Measurements from ENCODE around the gene MTHFR. TPM values are rescaled to one million over a fixed set of nuclear protein-coding genes. Genes with fewer than 3 reads are reported as not detected.

MTHFR gene
- total RNA-seq, 1 experiment from 2014 or later = 22.6 TPM

DNA sequence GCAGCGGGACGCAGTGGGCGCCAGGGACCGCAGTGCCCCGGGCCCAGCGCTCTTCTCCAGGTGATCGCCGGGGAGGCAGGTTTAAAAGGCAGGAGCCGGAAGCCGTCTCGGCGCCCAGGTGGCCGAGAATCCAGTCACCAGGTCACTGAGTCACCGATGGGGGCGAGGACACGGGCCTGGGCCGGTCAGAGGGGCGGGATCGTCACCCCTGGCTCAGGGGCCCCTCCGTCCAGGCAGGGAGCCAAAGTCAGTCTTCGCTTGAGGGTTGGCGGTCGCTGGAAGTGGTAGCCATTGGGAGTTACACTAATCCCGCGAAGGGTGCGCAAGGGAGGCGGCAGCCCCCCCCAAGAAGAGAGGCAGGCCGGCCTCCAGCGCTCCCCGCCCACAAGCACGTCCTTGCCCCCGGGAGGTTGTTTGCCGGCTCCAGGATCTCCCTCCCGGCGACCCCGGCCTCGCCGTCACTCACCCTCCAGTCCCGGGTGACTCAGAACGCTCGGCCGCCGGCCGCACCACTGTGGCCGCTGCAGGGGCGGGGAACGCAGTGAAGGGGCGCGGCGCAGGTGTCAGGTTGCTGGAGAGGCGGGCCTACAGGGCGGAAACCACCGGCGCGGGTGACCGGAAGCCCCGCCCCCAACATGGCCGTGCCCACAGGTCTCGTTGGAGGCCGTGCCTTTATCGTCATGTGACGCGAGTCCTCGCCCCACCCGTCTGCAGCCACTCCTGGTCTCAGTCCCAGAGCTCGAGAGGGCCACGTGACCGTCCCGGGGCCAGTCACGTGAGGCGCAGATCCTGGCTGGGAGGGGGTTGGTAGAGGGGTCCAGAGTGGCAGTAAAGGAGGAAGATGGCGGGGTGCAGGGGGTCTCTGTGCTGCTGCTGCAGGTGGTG, at the start of gene MTHFR, which contains the start of gene CLCN6 (continued):
- TF ChIP-seq, protein P1, sequence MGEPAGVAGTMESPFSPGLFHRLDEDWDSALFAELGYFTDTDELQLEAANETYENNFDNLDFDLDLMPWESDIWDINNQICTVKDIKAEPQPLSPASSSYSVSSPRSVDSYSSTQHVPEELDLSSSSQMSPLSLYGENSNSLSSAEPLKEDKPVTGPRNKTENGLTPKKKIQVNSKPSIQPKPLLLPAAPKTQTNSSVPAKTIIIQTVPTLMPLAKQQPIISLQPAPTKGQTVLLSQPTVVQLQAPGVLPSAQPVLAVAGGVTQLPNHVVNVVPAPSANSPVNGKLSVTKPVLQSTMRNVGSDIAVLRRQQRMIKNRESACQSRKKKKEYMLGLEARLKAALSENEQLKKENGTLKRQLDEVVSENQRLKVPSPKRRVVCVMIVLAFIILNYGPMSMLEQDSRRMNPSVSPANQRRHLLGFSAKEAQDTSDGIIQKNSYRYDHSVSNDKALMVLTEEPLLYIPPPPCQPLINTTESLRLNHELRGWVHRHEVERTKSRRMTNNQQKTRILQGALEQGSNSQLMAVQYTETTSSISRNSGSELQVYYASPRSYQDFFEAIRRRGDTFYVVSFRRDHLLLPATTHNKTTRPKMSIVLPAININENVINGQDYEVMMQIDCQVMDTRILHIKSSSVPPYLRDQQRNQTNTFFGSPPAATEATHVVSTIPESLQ (CRISPR knock-in tag; IDR thresholded peaks at IDR 0.05) = no peak
- no peak for TF ChIP-seq ZNF671 (CRISPR knock-in tag; IDR thresholded peaks at IDR 0.05)
- no peak for TF ChIP-seq PREB (CRISPR knock-in tag; IDR thresholded peaks at IDR 0.05; ENCODE audit: borderline replicate concordance)
- peak; percentile 49; the same call in 1 of the 2 replicates for TF ChIP-seq ZNF232 (CRISPR knock-in tag; IDR thresholded peaks at IDR 0.05)
- TF ChIP-seq MAX (CRISPR knock-in tag; IDR thresholded peaks at IDR 0.05) = peak; percentile 85
- TF ChIP-seq TP53 (CRISPR knock-in tag; IDR thresholded peaks at IDR 0.05) = no peak
- TF ChIP-seq TEAD4 (CRISPR knock-in tag; IDR thresholded peaks at IDR 0.05) = no peak
- TF ChIP-seq JUN (CRISPR knock-in tag; IDR thresholded peaks at IDR 0.05) = no peak
- TF ChIP-seq MYBL2 (CRISPR knock-in tag; IDR thresholded peaks at IDR 0.05) = peak; percentile 72
- peak; percentile 34; the same call in 1 of the 2 replicates for TF ChIP-seq TEAD1 (CRISPR knock-in tag; IDR thresholded peaks at IDR 0.05)
- TF ChIP-seq, protein P2, sequence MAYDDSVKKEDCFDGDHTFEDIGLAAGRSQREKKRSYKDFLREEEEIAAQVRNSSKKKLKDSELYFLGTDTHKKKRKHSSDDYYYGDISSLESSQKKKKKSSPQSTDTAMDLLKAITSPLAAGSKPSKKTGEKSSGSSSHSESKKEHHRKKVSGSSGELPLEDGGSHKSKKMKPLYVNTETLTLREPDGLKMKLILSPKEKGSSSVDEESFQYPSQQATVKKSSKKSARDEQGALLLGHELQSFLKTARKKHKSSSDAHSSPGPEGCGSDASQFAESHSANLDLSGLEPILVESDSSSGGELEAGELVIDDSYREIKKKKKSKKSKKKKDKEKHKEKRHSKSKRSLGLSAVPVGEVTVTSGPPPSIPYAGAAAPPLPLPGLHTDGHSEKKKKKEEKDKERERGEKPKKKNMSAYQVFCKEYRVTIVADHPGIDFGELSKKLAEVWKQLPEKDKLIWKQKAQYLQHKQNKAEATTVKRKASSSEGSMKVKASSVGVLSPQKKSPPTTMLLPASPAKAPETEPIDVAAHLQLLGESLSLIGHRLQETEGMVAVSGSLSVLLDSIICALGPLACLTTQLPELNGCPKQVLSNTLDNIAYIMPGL (CRISPR knock-in tag; IDR thresholded peaks at IDR 0.05) = peak; percentile 25; the same call in 1 of the 2 replicates
- no peak for TF ChIP-seq JAZF1 (CRISPR knock-in tag; IDR thresholded peaks at IDR 0.05)
- no peak for TF ChIP-seq ZNF423 (CRISPR knock-in tag; IDR thresholded peaks at IDR 0.05)
- no peak for TF ChIP-seq ZNF121 (CRISPR knock-in tag; IDR thresholded peaks at IDR 0.05)
- TF ChIP-seq, protein P3, sequence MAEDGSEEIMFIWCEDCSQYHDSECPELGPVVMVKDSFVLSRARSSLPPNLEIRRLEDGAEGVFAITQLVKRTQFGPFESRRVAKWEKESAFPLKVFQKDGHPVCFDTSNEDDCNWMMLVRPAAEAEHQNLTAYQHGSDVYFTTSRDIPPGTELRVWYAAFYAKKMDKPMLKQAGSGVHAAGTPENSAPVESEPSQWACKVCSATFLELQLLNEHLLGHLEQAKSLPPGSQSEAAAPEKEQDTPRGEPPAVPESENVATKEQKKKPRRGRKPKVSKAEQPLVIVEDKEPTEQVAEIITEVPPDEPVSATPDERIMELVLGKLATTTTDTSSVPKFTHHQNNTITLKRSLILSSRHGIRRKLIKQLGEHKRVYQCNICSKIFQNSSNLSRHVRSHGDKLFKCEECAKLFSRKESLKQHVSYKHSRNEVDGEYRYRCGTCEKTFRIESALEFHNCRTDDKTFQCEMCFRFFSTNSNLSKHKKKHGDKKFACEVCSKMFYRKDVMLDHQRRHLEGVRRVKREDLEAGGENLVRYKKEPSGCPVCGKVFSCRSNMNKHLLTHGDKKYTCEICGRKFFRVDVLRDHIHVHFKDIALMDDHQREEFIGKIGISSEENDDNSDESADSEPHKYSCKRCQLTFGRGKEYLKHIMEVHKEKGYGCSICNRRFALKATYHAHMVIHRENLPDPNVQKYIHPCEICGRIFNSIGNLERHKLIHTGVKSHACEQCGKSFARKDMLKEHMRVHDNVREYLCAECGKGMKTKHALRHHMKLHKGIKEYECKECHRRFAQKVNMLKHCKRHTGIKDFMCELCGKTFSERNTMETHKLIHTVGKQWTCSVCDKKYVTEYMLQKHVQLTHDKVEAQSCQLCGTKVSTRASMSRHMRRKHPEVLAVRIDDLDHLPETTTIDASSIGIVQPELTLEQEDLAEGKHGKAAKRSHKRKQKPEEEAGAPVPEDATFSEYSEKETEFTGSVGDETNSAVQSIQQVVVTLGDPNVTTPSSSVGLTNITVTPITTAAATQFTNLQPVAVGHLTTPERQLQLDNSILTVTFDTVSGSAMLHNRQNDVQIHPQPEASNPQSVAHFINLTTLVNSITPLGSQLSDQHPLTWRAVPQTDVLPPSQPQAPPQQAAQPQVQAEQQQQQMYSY (CRISPR knock-in tag; IDR thresholded peaks at IDR 0.05) = peak; percentile 55; the same call in 1 of the 2 replicates
- TF ChIP-seq ELF4 (CRISPR knock-in tag; IDR thresholded peaks at IDR 0.05; ENCODE audit: low read depth) = no peak; the same call in 1 of the 2 replicates
- TF ChIP-seq NFE2L1 (CRISPR knock-in tag; IDR thresholded peaks at IDR 0.05) = no peak
- peak; percentile 22; the same call in 1 of the 2 replicates for TF ChIP-seq FOXP4 (CRISPR knock-in tag; IDR thresholded peaks at IDR 0.05)
- no peak for TF ChIP-seq GRHL2 (CRISPR knock-in tag; IDR thresholded peaks at IDR 0.05; ENCODE audit: insufficient replicate concordance, severe bottlenecking)
- no peak for TF ChIP-seq NR1H2 (CRISPR knock-in tag; IDR thresholded peaks at IDR 0.05)
- TF ChIP-seq NFATC4 (CRISPR knock-in tag; IDR thresholded peaks at IDR 0.05) = no peak
- TF ChIP-seq SMAD4 (CRISPR knock-in tag; IDR thresholded peaks at IDR 0.05) = no peak
- TF ChIP-seq TCF7 (CRISPR knock-in tag; IDR thresholded peaks at IDR 0.05; ENCODE audit: low read depth) = 0 out of 2 replicates have a peak, but pooled peaks have one; percentile 22
- peak; percentile 77 for TF ChIP-seq CREM (CRISPR knock-in tag; IDR thresholded peaks at IDR 0.05)
- TF ChIP-seq, protein P4, sequence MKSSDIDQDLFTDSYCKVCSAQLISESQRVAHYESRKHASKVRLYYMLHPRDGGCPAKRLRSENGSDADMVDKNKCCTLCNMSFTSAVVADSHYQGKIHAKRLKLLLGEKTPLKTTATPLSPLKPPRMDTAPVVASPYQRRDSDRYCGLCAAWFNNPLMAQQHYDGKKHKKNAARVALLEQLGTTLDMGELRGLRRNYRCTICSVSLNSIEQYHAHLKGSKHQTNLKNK (CRISPR knock-in tag; IDR thresholded peaks at IDR 0.05) = no peak
- TF ChIP-seq, protein P5, sequence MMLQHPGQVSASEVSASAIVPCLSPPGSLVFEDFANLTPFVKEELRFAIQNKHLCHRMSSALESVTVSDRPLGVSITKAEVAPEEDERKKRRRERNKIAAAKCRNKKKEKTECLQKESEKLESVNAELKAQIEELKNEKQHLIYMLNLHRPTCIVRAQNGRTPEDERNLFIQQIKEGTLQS (CRISPR knock-in tag; conservative IDR thresholded peaks at IDR 0.05) = peak; percentile 24; the same call in 1 of the 2 replicates

Measured in WTC11 (cell line).